HT1080 (cell line): ENCODE measurements around the gene DNAH7. TPM values are rescaled to one million over a fixed set of nuclear protein-coding genes. Genes with fewer than 3 reads are reported as not detected.

Source experiments
- DNase-seq: peaks from one replicate; pipeline ENCODE4 v3.0.0-alpha.2; 2015; ENCODE audit warnings: low read depth
- total RNA-seq: library from RNA; depleted of rRNA; stranded (reverse); fragments of >200 nt; shearing (Covaris generic); gene quantifications from 2 replicates; pipeline ENCODE4 v1.2.3, GENCODE V29; 2014

DNAH7 gene
- total RNA-seq, 1 experiment from 2014 or later: 0.06 TPM

GRCh38 chr2:195813421-195813820 lies 255.2 kb downstream of the DNAH7 start:
- DNase-seq: no peak

DNA sequence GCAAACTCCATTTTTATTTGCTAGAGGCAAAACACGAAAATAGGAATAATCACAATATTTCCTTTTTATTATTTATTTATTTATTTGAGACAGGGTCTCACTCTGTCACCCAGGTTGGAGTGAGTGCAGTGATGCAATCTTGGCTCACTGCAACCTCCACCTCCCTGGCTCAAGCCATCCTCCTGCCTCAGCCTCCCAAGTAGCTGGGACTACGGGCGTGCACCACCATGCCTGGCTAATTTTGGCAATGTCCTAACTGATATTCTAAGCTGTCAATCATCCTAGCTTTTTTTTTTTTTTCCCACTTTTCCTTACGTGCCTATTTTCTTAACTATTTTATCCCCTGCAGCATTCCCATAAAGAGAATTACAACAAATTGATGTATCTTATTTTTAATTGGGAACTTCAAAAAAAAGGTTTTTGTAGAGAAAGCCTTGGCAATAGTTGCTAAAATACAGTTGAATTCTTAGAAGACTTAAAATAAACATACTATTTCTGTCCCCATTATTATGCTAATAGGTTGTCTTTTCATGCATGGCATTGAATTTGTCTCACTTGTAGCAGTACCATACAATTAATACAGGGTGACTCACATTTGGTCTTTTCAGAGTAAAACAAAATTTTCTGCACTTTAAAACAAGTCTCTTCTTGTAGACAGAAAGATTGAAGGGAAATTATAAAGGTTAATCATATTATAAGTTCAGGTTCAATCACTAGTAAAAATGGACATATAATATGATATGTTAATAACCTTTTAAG lies 258.1 kb downstream of the DNAH7 start:
- no peak for DNase-seq

GRCh38 chr2:195808189-195808588 lies 260.4 kb downstream of the DNAH7 start:
- DNase-seq: no peak

DNA sequence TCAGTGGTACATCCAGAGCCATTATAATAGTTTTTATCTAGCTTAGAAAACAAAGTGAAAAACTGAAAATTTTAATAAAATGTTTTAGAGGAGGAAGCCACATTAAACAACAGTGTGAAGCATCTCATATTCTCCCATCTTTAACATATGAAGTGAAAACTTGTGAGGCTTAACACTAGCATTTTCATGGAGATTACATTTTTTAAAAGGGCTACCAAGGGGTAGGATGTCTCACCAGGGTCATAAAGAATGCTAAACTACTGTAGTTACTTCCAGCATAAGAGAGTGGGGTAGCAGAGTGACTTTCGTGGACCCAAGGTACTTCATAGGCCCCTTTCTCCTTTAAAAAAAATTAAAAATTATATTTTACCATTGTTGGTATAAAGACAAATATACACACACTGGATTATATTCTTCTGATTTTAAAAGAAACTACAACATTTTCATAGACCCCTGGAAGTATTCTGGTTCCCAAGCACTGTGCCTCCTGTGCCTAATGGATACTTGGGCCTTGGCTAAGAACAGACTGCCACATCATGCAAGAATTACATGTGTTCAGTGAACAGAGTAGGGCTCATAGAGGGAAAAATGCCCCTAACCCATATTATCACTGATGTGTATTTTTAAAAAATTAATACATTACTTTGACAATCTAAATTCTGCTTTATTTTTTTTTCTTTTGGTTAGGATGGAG lies 263.2 kb downstream of the DNAH7 start:
- DNase-seq: no peak

GRCh38 chr2:195795879-195796278 lies 272.8 kb downstream of the DNAH7 start:
- DNase-seq: no peak

- no peak for DNase-seq
These were observed 274.8 kb downstream of the DNAH7 start for GRCh38 chr2:195793881-195794280.

DNA sequence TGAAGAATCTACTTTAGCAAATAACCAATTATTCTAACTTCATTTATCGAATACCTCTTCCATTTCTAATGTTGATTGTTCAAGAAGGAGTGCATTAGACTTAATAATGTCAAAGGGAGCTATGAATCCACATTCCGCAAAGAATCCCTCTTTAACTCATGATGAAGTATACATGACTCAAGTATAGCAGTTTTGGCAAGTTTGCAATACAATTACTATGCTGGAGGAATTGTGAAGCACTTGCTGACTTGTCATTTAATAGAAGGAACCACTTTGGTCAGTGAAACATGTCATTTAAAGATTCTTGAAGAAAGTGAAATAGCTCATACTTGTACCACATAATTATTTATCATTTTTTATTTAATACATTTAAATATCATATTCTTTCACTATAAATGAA lies 286.5 kb downstream of the DNAH7 start:
- DNase-seq: no peak

DNA sequence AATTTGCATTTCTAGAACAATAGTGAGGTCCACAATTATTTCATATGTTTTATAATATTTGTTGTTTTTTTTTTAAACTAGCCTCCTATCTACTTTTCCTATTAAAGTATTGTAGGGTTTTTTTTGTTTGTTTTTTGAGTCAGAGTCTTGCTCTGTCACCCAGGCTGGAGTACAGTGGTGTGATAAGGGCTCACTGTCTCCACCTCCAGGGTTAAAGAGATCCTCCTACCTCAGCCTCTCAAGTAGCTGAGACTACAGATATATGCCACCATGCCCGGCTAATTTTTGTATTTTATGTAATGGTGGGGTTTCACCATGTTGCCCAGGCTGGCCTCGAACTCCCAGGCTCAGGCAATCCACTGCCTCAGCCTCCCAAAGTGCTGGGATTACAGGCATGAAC lies 289.1 kb downstream of the DNAH7 start:
- peak; percentile 25 for DNase-seq

DNA sequence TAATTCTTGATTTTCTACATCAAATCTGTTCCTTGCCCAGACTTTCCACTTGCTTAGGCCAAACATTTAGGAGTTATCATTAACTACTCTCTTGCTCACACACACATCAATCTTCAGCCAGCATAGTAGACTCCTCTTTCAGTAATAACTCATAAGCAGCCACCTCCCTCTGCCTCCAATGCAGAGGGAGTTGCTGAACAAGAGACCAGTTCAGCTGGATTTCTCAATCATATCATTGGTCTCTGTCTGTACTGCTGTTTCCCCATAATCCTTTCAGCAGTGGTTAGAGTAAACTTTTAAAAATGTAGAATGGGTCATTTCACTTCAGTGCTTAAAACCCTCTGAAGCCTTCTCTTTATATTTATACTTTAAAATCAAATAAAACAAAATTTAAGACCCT lies 298.7 kb downstream of the DNAH7 start:
- no peak for DNase-seq

- DNase-seq: no peak
These were observed 300.2 kb downstream of the DNAH7 start for GRCh38 chr2:195768431-195768830.

- no peak for DNase-seq
These were observed 301.9 kb downstream of the DNAH7 start for GRCh38 chr2:195766691-195767090.

- DNase-seq: no peak
These were observed 304.8 kb downstream of the DNAH7 start for GRCh38 chr2:195763866-195764265.

GRCh38 chr2:195759877-195760276 lies 308.8 kb downstream of the DNAH7 start:
- DNase-seq: no peak

GRCh38 chr2:195758846-195759245 lies 309.8 kb downstream of the DNAH7 start:
- no peak for DNase-seq

DNA sequence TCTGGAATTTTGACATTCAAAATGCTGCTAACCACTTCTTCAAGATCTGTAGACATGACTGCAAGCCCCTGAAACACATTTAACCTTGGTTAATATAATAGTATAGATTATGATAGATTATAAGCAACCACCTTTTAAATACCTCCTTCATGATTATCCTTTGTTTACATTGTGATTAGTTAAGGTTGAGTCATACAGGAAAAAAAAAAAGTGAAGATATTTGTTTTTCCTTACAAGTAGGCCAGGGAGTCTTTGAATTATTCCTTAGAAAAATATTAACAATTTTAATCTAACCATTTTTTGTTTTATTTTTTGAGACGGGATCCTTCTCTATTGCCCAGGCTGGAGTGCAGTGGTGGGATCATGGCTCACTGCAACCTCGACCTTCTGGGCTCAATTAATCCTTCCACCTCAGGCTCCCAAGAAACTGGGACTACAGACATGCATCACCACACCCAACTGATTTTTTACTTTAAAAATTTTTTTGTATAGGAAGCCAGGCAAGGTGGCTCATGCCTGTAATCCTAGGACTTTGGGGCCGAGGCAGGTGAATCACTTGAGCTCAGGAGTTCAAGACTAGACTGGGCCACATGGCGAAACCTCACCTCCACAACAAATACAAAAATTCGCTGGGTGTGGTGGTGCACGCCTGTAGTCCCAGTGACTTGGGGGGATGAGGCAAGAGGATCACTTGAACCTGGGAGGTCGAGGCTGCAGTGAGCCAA lies 312.3 kb downstream of the DNAH7 start:
- DNase-seq: peak; percentile 47

- no peak for DNase-seq
These were observed 327.4 kb downstream of the DNAH7 start for GRCh38 chr2:195741191-195741590.

DNA sequence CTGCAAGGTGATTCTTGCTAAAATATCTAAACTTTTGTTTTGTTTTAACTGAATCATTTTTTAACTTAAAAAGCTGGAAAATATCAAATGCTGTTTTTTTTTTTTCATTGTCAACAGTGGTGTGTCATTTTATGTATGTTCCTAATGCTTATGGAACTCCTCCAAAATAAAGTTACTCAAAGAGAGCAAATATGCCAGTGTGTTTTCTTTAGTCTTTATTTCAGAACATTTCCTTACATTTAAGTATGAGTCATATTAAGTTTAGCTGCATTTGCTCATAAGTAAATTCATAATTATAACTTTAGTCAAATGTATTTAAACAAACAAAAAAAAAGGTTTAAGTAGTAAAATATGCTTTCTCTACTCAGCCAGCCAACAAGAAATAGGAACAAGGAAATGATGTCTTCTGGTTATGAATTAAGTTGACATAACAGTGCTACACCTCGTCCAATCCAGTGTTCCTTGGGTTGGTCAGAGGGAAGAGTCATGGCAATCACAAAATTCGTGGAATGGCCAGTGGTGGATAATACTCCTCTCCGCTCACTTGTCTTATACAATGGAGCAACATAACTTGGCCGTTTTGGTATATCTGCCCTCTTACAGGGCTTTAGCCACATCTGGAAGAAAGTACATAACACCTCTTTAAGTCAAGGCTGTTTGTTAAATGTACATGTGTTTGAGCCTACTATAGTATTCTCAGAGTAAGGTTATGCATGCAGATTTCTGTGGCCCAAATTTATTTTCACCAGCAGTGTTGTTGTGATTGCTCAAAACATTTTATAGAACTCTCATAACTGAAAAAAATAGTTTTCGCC lies 330.9 kb downstream of the DNAH7 start:
- DNase-seq: no peak

DNA sequence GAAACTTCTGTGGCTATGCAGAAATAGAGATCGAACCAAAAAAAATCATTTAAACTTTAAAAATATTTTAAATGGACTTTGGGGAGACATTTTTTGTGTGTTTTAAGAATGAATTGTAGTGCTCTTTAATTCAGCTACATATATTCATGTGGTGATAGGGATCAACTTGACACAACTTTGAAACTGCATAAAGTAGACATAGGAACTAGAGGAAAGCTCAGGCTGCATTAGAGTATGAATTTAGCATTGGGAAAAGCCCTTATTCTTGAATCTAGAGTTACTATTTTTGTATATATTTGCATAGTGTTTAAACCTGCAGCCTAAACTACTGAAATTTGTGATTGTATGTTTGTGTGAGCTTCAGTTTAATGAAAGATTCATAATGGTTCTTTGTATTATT lies 333.3 kb downstream of the DNAH7 start:
- no peak for DNase-seq

DNA sequence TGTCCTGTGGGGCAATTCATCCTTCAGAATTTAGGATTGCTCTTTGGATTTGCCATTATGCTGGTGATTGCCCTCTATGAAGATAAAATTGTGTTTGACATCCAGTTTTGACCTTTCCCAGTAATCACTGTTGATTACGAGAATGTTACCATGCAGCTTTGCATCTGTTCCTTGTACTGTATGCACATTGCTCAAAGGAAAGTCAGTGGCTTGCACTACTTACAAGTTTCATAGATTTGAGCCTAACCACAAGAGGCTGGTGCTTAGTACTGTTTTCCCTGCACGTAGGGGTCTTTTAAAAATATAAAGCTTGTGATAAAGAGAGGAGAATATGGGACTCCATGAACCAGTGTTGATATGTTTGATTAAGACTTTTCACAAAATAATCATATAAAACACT lies 333.7 kb downstream of the DNAH7 start:
- no peak for DNase-seq

GRCh38 chr2:195734395-195734794 lies 334.2 kb downstream of the DNAH7 start:
- no peak for DNase-seq

DNA sequence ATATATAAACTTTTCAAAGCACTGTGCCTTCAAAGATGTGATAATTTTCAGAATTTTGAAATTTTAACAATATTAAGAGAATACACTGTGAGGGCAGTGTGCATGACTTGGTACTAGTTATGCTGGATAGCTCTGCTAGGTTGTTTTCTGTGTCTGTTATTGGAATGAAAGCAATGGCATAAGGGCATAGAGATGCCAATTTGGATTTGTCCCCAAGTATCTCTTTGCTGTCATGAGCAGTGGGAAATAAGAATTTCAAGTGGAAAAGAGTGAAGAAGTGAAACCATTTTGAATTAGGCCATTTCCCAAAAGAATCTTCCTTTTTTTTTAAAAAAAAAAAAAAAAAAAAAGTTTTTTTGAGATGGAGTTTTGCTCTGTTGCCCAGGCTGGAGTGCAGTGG lies 334.8 kb downstream of the DNAH7 start:
- no peak for DNase-seq

DNA sequence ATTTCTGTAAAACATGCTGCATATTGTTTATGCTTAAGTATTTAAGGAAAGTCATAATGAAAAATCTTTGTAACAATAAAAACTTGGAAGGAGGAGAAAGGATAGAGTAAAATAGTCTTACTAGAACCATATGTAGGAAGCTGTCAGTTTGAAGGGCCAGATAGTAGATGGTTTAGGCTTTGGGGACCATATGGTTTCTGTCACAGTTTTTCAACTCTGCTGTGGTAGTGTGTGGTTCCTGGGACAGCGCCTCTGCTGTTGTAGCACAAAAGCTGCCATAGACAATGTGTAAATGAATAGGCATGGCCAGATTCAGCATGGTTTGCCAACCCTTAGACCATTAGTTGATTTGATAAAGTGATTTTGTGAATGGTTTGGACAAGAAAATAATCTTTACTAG lies 336.1 kb downstream of the DNAH7 start:
- DNase-seq: no peak
